K562 (cell line): Measurements from ENCODE around the gene ARL6IP6. TPM values are rescaled to one million over a fixed set of nuclear protein-coding genes. Genes with fewer than 3 reads are reported as not detected.
A peak's percentile ranks its signal among the peaks of the same experiment; 100 is the strongest.

Experiments
- CXXC5 ChIP-seq: fragments of 250-450 bp; sonication (Bioruptor Pico); IDR thresholded peaks from 2 replicates; pipeline ENCODE4 v1.8.0; 2022; ENCODE audit warnings: inconsistent platforms, mild to moderate bottlenecking, moderate library complexity
- ELF2 ChIP-seq: fragments of 250-450 bp; sonication (Bioruptor Pico); IDR thresholded peaks from 2 replicates; pipeline ENCODE4 v1.5.0; 2021; ENCODE audit warnings: mild to moderate bottlenecking
- HMGN3 ChIP-seq: IDR thresholded peaks from 2 replicates; pipeline ENCODE4 v1.6.1; 2011; ENCODE audit warnings: borderline replicate concordance, low read depth, mild to moderate bottlenecking, mixed read lengths, low read length; ENCODE audit not compliant: insufficient read length; ENCODE audit errors: extremely low read depth
- SIN3A ChIP-seq, 2 experiments: fragments of 150-350 bp in 1 of 2; IDR thresholded peaks; 2 replicates each; pipeline ENCODE4 v1.6.1; 2011 to 2016; ENCODE audit warnings: borderline replicate concordance in 2 of 2, low read depth in 2 of 2, low read length in 2 of 2, mild to moderate bottlenecking in 2 of 2, moderate library complexity in 2 of 2; ENCODE audit not compliant: control insufficient read depth in 1 of 2
- SMAD4 ChIP-seq: fragments of 250-450 bp; sonication (Bioruptor Pico); conservative IDR thresholded peaks from 2 replicates; pipeline ENCODE4 v1.8.0; 2021; ENCODE audit warnings: inconsistent platforms, mild to moderate bottlenecking, moderate library complexity
- polyA plus RNA-seq, 8 experiments: library from polyadenylated mRNA; depleted of rRNA in 4 of 8; stranded (reverse) in 5 of 8; unstranded in 3 of 8; fragments of >200 nt; fragmentation: Nextera tagmentation in 2 of 8; fragmentation: Illumina TruSeq in 1 of 8; extraction: Ambion mirVana in 2 of 8; extraction: Trizol in 1 of 8; gene quantifications; 2 replicates each; pipeline versions ENCODE4 v1.2.1 to v1.2.3, GENCODE V29; 2011 to 2014; ENCODE audit warnings: inconsistent platforms in 1 of 8, missing spikeins in 1 of 8
- total RNA-seq, 7 experiments: library from RNA; depleted of rRNA in 6 of 7; stranded (reverse); fragments of >200 nt in 6 of 7; fragmentation: Illumina TruSeq in 2 of 7; extraction: Trizol in 2 of 7; gene quantifications; 2 replicates each; pipeline versions ENCODE4 v1.2.1 to v1.2.3, GENCODE V29; 2011 to 2021; ENCODE audit warnings: low replicate concordance in 1 of 7
- TF ChIP-seq, protein P1 (sequence below): fragments of 250-450 bp; sonication (Bioruptor Pico); IDR thresholded peaks from 2 replicates; pipeline ENCODE4 v1.4.0; 2020; ENCODE audit warnings: mild to moderate bottlenecking
- TF ChIP-seq, protein P2 (sequence below), 2 experiments: fragments of 450-650 bp; IDR thresholded peaks; 2 replicates each; pipeline ENCODE4 v1.6.1; 2016
- TF ChIP-seq, protein P3 (sequence below): IDR thresholded peaks from 3 replicates; pipeline ENCODE4 v1.6.1; 2011; ENCODE audit warnings: borderline replicate concordance, mild to moderate bottlenecking; ENCODE audit not compliant: insufficient read length, insufficient read depth
- TF ChIP-seq, protein P4 (sequence below): fragments of 250-450 bp; sonication (Bioruptor Pico); IDR thresholded peaks from 2 replicates; pipeline ENCODE4 v1.9.0; 2021; ENCODE audit warnings: mild to moderate bottlenecking, inconsistent platforms
- TF ChIP-seq, protein P5 (sequence below): sonication (generic); formaldehyde crosslinking; IDR thresholded peaks from 2 replicates; pipeline ENCODE4 v1.8.1; 2023; ENCODE audit warnings: missing genetic modification reagents, mild to moderate bottlenecking, borderline replicate concordance
- TF ChIP-seq, protein P6 (sequence below): sonication (generic); formaldehyde crosslinking; IDR thresholded peaks from 2 replicates; pipeline ENCODE4 v1.8.0; 2022; ENCODE audit warnings: mild to moderate bottlenecking, missing genetic modification reagents, borderline replicate concordance

The ARL6IP6 gene
- total and polyA plus RNA-seq, 9 of the 15 experiments (the other 6 are each of a cell fraction or from before 2014, with no cell fraction given): 19.2 to 98.5 (median 36.2) TPM

GRCh38 chr2:152716805-152717227, 1.6 kb upstream of the ARL6IP6 start (continued):
- TF ChIP-seq, protein P1, sequence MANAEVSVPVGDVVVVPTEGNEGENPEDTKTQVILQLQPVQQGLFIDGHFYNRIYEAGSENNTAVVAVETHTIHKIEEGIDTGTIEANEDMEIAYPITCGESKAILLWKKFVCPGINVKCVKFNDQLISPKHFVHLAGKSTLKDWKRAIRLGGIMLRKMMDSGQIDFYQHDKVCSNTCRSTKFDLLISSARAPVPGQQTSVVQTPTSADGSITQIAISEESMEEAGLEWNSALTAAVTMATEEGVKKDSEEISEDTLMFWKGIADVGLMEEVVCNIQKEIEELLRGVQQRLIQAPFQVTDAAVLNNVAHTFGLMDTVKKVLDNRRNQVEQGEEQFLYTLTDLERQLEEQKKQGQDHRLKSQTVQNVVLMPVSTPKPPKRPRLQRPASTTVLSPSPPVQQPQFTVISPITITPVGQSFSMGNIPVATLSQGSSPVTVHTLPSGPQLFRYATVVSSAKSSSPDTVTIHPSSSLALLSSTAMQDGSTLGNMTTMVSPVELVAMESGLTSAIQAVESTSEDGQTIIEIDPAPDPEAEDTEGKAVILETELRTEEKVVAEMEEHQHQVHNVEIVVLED: no peak
- TF ChIP-seq, protein P2, sequence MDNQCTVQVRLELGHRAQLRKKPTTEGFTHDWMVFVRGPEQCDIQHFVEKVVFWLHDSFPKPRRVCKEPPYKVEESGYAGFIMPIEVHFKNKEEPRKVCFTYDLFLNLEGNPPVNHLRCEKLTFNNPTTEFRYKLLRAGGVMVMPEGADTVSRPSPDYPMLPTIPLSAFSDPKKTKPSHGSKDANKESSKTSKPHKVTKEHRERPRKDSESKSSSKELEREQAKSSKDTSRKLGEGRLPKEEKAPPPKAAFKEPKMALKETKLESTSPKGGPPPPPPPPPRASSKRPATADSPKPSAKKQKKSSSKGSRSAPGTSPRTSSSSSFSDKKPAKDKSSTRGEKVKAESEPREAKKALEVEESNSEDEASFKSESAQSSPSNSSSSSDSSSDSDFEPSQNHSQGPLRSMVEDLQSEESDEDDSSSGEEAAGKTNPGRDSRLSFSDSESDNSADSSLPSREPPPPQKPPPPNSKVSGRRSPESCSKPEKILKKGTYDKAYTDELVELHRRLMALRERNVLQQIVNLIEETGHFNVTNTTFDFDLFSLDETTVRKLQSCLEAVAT (IDR thresholded peaks at IDR 0.05): peak; percentile 18 to 72; a peak in 2 of 4 replicates
- TF ChIP-seq SIN3A (IDR thresholded peaks at IDR 0.05; ENCODE audit: borderline replicate concordance in 2 of 2, control insufficient read depth in 1 of 2, low read depth in 2 of 2, low read length in 2 of 2) (peak in 1 of 2 experiments; percentile 45; a peak in 1 of 4 replicates), ELF2 (CRISPR knock-in tag) (no peak), HMGN3 (no peak), SMAD4 (CRISPR knock-in tag) (no peak), CXXC5 (CRISPR knock-in tag) (no peak)
- TF ChIP-seq, protein P3, sequence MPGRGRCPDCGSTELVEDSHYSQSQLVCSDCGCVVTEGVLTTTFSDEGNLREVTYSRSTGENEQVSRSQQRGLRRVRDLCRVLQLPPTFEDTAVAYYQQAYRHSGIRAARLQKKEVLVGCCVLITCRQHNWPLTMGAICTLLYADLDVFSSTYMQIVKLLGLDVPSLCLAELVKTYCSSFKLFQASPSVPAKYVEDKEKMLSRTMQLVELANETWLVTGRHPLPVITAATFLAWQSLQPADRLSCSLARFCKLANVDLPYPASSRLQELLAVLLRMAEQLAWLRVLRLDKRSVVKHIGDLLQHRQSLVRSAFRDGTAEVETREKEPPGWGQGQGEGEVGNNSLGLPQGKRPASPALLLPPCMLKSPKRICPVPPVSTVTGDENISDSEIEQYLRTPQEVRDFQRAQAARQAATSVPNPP: no peak
- TF ChIP-seq, protein P4, sequence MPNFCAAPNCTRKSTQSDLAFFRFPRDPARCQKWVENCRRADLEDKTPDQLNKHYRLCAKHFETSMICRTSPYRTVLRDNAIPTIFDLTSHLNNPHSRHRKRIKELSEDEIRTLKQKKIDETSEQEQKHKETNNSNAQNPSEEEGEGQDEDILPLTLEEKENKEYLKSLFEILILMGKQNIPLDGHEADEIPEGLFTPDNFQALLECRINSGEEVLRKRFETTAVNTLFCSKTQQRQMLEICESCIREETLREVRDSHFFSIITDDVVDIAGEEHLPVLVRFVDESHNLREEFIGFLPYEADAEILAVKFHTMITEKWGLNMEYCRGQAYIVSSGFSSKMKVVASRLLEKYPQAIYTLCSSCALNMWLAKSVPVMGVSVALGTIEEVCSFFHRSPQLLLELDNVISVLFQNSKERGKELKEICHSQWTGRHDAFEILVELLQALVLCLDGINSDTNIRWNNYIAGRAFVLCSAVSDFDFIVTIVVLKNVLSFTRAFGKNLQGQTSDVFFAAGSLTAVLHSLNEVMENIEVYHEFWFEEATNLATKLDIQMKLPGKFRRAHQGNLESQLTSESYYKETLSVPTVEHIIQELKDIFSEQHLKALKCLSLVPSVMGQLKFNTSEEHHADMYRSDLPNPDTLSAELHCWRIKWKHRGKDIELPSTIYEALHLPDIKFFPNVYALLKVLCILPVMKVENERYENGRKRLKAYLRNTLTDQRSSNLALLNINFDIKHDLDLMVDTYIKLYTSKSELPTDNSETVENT (CRISPR knock-in tag): no peak
- TF ChIP-seq, protein P5, sequence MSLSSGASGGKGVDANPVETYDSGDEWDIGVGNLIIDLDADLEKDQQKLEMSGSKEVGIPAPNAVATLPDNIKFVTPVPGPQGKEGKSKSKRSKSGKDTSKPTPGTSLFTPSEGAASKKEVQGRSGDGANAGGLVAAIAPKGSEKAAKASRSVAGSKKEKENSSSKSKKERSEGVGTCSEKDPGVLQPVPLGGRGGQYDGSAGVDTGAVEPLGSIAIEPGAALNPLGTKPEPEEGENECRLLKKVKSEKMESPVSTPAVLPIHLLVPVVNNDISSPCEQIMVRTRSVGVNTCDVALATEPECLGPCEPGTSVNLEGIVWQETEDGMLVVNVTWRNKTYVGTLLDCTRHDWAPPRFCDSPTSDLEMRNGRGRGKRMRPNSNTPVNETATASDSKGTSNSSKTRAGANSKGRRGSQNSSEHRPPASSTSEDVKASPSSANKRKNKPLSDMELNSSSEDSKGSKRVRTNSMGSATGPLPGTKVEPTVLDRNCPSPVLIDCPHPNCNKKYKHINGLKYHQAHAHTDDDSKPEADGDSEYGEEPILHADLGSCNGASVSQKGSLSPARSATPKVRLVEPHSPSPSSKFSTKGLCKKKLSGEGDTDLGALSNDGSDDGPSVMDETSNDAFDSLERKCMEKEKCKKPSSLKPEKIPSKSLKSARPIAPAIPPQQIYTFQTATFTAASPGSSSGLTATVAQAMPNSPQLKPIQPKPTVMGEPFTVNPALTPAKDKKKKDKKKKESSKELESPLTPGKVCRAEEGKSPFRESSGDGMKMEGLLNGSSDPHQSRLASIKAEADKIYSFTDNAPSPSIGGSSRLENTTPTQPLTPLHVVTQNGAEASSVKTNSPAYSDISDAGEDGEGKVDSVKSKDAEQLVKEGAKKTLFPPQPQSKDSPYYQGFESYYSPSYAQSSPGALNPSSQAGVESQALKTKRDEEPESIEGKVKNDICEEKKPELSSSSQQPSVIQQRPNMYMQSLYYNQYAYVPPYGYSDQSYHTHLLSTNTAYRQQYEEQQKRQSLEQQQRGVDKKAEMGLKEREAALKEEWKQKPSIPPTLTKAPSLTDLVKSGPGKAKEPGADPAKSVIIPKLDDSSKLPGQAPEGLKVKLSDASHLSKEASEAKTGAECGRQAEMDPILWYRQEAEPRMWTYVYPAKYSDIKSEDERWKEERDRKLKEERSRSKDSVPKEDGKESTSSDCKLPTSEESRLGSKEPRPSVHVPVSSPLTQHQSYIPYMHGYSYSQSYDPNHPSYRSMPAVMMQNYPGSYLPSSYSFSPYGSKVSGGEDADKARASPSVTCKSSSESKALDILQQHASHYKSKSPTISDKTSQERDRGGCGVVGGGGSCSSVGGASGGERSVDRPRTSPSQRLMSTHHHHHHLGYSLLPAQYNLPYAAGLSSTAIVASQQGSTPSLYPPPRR (CRISPR knock-in tag): 0 out of 2 replicates have a peak, but pooled peaks have one; percentile 26
- TF ChIP-seq, protein P6, sequence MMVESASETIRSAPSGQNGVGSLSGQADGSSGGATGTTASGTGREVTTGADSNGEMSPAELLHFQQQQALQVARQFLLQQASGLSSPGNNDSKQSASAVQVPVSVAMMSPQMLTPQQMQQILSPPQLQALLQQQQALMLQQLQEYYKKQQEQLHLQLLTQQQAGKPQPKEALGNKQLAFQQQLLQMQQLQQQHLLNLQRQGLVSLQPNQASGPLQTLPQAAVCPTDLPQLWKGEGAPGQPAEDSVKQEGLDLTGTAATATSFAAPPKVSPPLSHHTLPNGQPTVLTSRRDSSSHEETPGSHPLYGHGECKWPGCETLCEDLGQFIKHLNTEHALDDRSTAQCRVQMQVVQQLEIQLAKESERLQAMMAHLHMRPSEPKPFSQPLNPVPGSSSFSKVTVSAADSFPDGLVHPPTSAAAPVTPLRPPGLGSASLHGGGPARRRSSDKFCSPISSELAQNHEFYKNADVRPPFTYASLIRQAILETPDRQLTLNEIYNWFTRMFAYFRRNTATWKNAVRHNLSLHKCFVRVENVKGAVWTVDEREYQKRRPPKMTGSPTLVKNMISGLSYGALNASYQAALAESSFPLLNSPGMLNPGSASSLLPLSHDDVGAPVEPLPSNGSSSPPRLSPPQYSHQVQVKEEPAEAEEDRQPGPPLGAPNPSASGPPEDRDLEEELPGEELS: 0 out of 2 replicates have a peak, but pooled peaks have one; percentile 70
